ENCODE data around the gene BBS4. TPM values are rescaled to one million over a fixed set of nuclear protein-coding genes. Genes with fewer than 3 reads are reported as not detected.
"Not testable (repeated sequence)": the region's sequence is repeated elsewhere in the genome, so short reads cannot be mapped to it uniquely, and the experiment has no call there.

The BBS4 gene, protein sequence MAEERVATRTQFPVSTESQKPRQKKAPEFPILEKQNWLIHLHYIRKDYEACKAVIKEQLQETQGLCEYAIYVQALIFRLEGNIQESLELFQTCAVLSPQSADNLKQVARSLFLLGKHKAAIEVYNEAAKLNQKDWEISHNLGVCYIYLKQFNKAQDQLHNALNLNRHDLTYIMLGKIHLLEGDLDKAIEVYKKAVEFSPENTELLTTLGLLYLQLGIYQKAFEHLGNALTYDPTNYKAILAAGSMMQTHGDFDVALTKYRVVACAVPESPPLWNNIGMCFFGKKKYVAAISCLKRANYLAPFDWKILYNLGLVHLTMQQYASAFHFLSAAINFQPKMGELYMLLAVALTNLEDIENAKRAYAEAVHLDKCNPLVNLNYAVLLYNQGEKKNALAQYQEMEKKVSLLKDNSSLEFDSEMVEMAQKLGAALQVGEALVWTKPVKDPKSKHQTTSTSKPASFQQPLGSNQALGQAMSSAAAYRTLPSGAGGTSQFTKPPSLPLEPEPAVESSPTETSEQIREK
- polyA plus RNA-seq (15.1 to 16.5 TPM (median 15.3 TPM) in 3 replicates), polyA minus RNA-seq (4.1 to 11.4 TPM (median 10.8 TPM) in 3 replicates)
- 5.7 TPM for polyA plus RNA-seq (2011; ENCODE audit: low read depth)
- polyA plus RNA-seq (2011; cell fraction: cytosol; rRNA removed) = 9.2 and 14.5 TPM in 2 replicates
- polyA plus RNA-seq (2011; cell fraction: nucleus; rRNA removed) = 26.0 and 33.5 TPM in 2 replicates
- polyA plus RNA-seq (2012; ENCODE audit: low replicate concordance) = 7.1 and 7.3 TPM in 2 replicates
- 2.3 TPM for polyA minus RNA-seq (2011; cell fraction: cytosol; rRNA and poly(A)+ RNA removed)
- polyA minus RNA-seq (2011; cell fraction: nucleus; rRNA and poly(A)+ RNA removed) = 13.1 and 20.8 TPM in 2 replicates

DNA sequence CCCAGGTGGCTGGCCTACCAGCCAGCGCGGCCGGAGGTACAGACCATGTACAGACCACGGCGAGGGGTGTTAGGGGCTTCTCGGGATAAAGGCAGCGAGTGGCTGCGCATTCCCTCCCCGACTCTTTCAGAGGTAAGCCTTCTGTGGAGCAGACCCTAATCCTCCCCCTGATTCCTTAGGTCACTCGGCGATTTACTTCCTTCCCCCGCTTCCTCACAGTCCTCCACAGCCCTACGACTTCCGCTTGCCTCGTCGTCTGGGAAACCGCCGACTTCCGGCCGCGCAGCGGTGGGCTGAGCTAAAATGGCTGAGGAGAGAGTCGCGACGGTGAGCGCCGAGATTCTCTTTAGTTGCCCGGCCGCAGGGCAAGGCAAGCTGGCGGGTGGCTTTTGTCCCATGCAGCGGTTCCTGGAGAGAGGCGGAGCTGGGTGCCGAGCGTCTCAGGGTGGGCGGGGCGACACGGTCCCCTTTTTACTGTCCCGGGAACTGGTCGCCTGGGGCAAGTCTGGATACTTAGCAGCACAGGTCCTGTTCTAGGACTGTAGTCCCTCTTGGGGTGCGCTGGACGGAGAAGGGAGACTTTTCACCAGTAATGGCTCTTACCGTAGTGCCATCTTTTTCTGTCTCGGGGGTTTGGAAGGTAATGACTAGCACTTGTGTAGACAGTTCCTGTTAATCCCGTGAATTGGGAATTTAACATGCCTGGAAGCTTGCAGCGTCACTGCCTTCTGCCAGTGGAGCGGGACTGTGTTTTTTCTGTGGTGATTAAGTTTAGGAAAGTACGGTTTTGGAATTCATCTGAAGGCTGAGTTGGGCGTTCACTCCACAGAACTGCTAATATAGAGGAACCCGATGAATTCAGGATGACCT, at the start of gene BBS4, which contains the start of gene HIGD2B:
Gene BBS4 (plus strand): TSS at position 283 of the 870 bp plus-strand sequence. CDS start 21 bp downstream, at position 304.
Gene HIGD2B (minus strand): TSS at position 258 of the 870 bp plus-strand sequence. CDS start 9,808 bp downstream, outside the sequence.
- DNase-seq (ENCODE audit: low read depth, low spot score) (peak; percentile 46), FAIRE-seq (peak; percentile 39)
- Histone ChIP-seq H3K9me1 (ENCODE audit: control insufficient read depth, extremely low read depth, insufficient read depth, low read length) (no peaks in the 10 kb centered on the region), H3K36me3 (ENCODE audit: control insufficient read depth in 2 of 2, extremely low read depth in 1 of 2, insufficient read depth in 2 of 2, low read length in 2 of 2) (no peaks in the 10 kb centered on the region), H3K4me2 (ENCODE audit: control insufficient read depth, extremely low read depth, insufficient read depth, low read depth, low read length) (peak within 1 kb of the TSS; percentile 97), H3K4me3 (ENCODE audit: control insufficient read depth in 2 of 3, extremely low read depth in 1 of 3, insufficient read depth in 2 of 3, low read depth in 1 of 3, low read length in 3 of 3) (peak within 1 kb of the TSS; percentile 68 to 87 (median 78)), H3K9ac (ENCODE audit: control insufficient read depth, extremely low read depth, insufficient read depth, low read length) (peak within 1 kb of the TSS; percentile 79), H3K27me3 (ENCODE audit: control insufficient read depth, extremely low read depth, insufficient read depth, low read length) (no peaks in the 10 kb centered on the region), H3K4me1 (ENCODE audit: control insufficient read depth, extremely low read depth, insufficient read depth, low read length) (peaks cover 4% of the 10 kb centered on the region), H3K9me3 (ENCODE audit: control insufficient read depth, low read depth, low read length) (no peaks in the 10 kb centered on the region), H3K79me2 (ENCODE audit: control insufficient read depth, insufficient read depth, low read length) (peaks cover 2% of the 10 kb centered on the region), H3K27ac (ENCODE audit: control insufficient read depth, insufficient read depth, low read length) (peak within 1 kb of the TSS; percentile 75), H4K20me1 (ENCODE audit: control insufficient read depth, extremely low read depth, insufficient read depth, low read length) (no peaks in the 10 kb centered on the region), H2AFZ (ENCODE audit: control insufficient read depth, low read length) (peak within 1 kb of the TSS; percentile 97)
- TF ChIP-seq, protein P1, sequence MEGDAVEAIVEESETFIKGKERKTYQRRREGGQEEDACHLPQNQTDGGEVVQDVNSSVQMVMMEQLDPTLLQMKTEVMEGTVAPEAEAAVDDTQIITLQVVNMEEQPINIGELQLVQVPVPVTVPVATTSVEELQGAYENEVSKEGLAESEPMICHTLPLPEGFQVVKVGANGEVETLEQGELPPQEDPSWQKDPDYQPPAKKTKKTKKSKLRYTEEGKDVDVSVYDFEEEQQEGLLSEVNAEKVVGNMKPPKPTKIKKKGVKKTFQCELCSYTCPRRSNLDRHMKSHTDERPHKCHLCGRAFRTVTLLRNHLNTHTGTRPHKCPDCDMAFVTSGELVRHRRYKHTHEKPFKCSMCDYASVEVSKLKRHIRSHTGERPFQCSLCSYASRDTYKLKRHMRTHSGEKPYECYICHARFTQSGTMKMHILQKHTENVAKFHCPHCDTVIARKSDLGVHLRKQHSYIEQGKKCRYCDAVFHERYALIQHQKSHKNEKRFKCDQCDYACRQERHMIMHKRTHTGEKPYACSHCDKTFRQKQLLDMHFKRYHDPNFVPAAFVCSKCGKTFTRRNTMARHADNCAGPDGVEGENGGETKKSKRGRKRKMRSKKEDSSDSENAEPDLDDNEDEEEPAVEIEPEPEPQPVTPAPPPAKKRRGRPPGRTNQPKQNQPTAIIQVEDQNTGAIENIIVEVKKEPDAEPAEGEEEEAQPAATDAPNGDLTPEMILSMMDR (optimal IDR thresholded peaks at IDR 0.05 in 1 of 3, IDR thresholded peaks at IDR 0.05 in 1 of 3, conservative IDR thresholded peaks at IDR 0.05 in 1 of 3; ENCODE audit: extremely low read depth in 1 of 3, insufficient read depth in 2 of 3, low read length in 3 of 3) = no peak
- TF ChIP-seq EZH2 (IDR thresholded peaks at IDR 0.05; ENCODE audit: low read length) = no peak
- dilution Hi-C loops (cut with MboI; ENCODE audit: extremely low pct_ligation_motif_present, low sequenced_read_pairs) = no loop called here

DNA sequence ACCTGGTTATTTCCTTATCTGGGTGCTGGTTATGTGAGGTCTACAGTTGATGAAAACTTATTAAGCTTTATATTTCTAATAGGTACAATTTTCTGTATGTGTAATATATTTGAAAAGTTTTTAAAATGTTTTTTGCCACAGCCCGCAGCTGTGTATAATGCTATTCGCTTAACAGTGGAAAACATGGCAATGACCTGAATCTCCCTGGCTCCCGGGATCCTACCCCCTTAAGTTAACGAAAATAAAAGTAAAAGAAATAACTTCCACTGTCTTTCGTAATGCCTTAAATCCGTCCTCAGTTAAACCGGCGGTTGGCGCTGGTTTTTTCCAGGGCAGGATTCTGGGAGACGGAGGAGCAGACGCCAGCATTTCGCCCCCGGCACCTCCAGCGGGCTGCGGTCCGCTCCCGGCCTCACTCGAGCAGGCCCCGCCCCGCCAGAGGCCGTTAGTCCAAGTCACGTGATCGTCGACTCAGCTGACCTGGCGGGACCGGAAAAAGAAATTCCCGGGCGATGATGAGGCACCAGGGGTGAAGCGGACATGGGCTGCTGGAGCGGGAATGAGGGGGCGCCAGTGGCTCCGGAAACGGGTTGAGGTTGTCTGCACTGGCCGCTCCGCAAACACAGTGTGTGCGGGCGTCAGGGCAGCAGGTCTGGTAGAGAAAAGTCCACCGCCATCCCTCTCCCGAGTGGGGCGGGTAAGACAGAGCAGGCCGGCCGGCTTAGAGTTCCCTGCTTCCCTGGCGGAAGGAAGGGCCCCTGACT, 49.3 kb upstream of the BBS4 start:
- Histone ChIP-seq H3K9ac (ENCODE audit: control insufficient read depth, extremely low read depth, insufficient read depth, low read length) (peak overlapping the region; percentile 37), H3K4me2 (ENCODE audit: control insufficient read depth, extremely low read depth, insufficient read depth, low read depth, low read length) (peak overlapping the region; percentile 16), H3K4me3 (ENCODE audit: control insufficient read depth in 2 of 3, extremely low read depth in 1 of 3, insufficient read depth in 2 of 3, low read depth in 1 of 3, low read length in 3 of 3) (peak overlapping the region in 1 of 3 experiments; percentile 22)
- dilution Hi-C loops (cut with MboI; ENCODE audit: extremely low pct_ligation_motif_present, low sequenced_read_pairs); H3K9me3 ChIP-seq (ENCODE audit: control insufficient read depth, low read depth, low read length); H3K79me2 ChIP-seq (ENCODE audit: control insufficient read depth, insufficient read depth, low read length); H3K27ac ChIP-seq (ENCODE audit: control insufficient read depth, insufficient read depth, low read length); H3K27me3 ChIP-seq (ENCODE audit: control insufficient read depth, extremely low read depth, insufficient read depth, low read length); H3K36me3 ChIP-seq (ENCODE audit: control insufficient read depth in 2 of 2, extremely low read depth in 1 of 2, insufficient read depth in 2 of 2, low read length in 2 of 2); H4K20me1 ChIP-seq (ENCODE audit: control insufficient read depth, extremely low read depth, insufficient read depth, low read length); H2AFZ ChIP-seq (ENCODE audit: control insufficient read depth, low read length); DNase-seq (ENCODE audit: low read depth, low spot score); H3K4me1 ChIP-seq (ENCODE audit: control insufficient read depth, extremely low read depth, insufficient read depth, low read length); FAIRE-seq; H3K9me1 ChIP-seq (ENCODE audit: control insufficient read depth, extremely low read depth, insufficient read depth, low read length): not testable (repeated sequence)

DNA sequence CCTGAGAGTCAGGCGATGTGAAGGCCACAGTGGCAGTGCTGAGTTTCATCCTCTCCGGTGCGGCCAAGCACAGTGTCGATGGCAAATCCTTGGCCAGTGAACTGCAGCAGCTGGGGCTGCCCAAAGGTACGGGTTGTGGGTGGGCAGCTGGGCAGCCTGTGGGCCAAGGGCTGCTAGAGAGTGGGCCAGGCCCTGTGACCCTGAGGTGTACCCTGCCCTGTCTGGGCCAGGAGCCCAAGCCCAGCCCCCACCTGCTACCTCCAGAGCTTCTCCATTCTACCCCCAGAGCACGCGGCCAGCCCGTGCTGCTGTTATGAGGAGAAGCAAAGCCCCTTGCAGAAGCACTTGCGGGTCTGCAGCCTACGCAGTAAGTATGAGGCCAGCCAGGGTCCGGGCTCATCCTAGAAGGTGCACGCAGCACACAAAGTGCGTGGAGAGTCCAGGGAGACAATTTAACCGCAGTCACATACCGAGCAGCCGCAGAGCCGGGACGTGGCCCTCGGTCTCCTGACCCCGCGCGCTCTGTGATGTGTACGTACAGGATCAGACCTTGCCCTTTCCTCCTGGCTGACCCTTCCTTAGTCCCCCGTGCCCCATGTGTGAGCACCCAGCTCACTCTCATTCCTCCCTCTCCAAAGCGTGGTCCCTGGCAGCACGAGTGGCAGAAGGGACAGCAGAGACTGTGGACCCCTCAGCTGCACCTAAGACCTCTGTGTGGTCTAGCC, 46.1 kb upstream of the BBS4 start:
- H3K79me2 ChIP-seq (ENCODE audit: control insufficient read depth, insufficient read depth, low read length); H3K27me3 ChIP-seq (ENCODE audit: control insufficient read depth, extremely low read depth, insufficient read depth, low read length); H3K9me3 ChIP-seq (ENCODE audit: control insufficient read depth, low read depth, low read length); H3K9ac ChIP-seq (ENCODE audit: control insufficient read depth, extremely low read depth, insufficient read depth, low read length); H3K27ac ChIP-seq (ENCODE audit: control insufficient read depth, insufficient read depth, low read length); H2AFZ ChIP-seq (ENCODE audit: control insufficient read depth, low read length); dilution Hi-C loops (cut with MboI; ENCODE audit: extremely low pct_ligation_motif_present, low sequenced_read_pairs); H3K4me3 ChIP-seq (ENCODE audit: control insufficient read depth in 2 of 3, extremely low read depth in 1 of 3, insufficient read depth in 2 of 3, low read depth in 1 of 3, low read length in 3 of 3); H4K20me1 ChIP-seq (ENCODE audit: control insufficient read depth, extremely low read depth, insufficient read depth, low read length); FAIRE-seq; H3K36me3 ChIP-seq (ENCODE audit: control insufficient read depth in 2 of 2, extremely low read depth in 1 of 2, insufficient read depth in 2 of 2, low read length in 2 of 2); H3K9me1 ChIP-seq (ENCODE audit: control insufficient read depth, extremely low read depth, insufficient read depth, low read length); DNase-seq (ENCODE audit: low read depth, low spot score); H3K4me1 ChIP-seq (ENCODE audit: control insufficient read depth, extremely low read depth, insufficient read depth, low read length); H3K4me2 ChIP-seq (ENCODE audit: control insufficient read depth, extremely low read depth, insufficient read depth, low read depth, low read length): not testable (repeated sequence)

All from keratinocyte (primary cell).